Measurements from ENCODE around the gene PEAK1.

PEAK1 gene

GRCh38 chr15:77398927-77399326 is 21.0 kb downstream of the PEAK1 start:
- no peak for DNase-seq
- ATAC-seq = no peak

- ATAC-seq (no peak), DNase-seq (no peak)
Measured at GRCh38 chr15:77396692-77397091, 23.2 kb downstream of the PEAK1 start.

GRCh38 chr15:77395013-77395774 is 24.7 kb downstream of the PEAK1 start:
- ATAC-seq = no peak
- no peak for DNase-seq

GRCh38 chr15:77393471-77393840 is 26.4 kb downstream of the PEAK1 start:
- no peak for DNase-seq
- ATAC-seq = no peak

- ATAC-seq (no peak), DNase-seq (no peak)
Measured at GRCh38 chr15:77392762-77393470, 27.0 kb downstream of the PEAK1 start.

- DNase-seq (no peak), ATAC-seq (no peak)
Measured at GRCh38 chr15:77391372-77391951, 28.4 kb downstream of the PEAK1 start.

GRCh38 chr15:77387365-77388105 is 32.4 kb downstream of the PEAK1 start:
- ATAC-seq = no peak
- no peak for DNase-seq

GRCh38 chr15:77386626-77387025 is 33.3 kb downstream of the PEAK1 start:
- ATAC-seq (no peak), DNase-seq (no peak)

- ATAC-seq (no peak), DNase-seq (no peak)
Measured at GRCh38 chr15:77384589-77385359, 35.1 kb downstream of the PEAK1 start.

- no peak for ATAC-seq
- DNase-seq = no peak
Measured at GRCh38 chr15:77384086-77384485, 35.8 kb downstream of the PEAK1 start.

GRCh38 chr15:77380033-77380432 is 39.9 kb downstream of the PEAK1 start:
- DNase-seq (no peak), ATAC-seq (no peak)

- no peak for ATAC-seq
- DNase-seq = no peak
Measured at GRCh38 chr15:77376770-77377169, 43.1 kb downstream of the PEAK1 start.

- DNase-seq = no peak
Measured at GRCh38 chr15:77375133-77375532, 44.8 kb downstream of the PEAK1 start.

GRCh38 chr15:77373441-77373840 is 46.5 kb downstream of the PEAK1 start:
- no peak for DNase-seq
- ATAC-seq = no peak

More at GRCh38 chr15:77375133-77375532, 44.8 kb downstream of the PEAK1 start:
- no peak for ATAC-seq

- DNase-seq (no peak), ATAC-seq (no peak)
Measured at GRCh38 chr15:77371850-77372563, 47.9 kb downstream of the PEAK1 start.

GRCh38 chr15:77370580-77370979 is 49.3 kb downstream of the PEAK1 start:
- DNase-seq (no peak), ATAC-seq (no peak)

- ATAC-seq = peak; percentile 46
- DNase-seq = no peak
Measured at GRCh38 chr15:77369168-77369567, 50.7 kb downstream of the PEAK1 start.

GRCh38 chr15:77367631-77368030 is 52.3 kb downstream of the PEAK1 start:
- ATAC-seq (no peak), DNase-seq (no peak)

GRCh38 chr15:77361456-77361855 is 58.4 kb downstream of the PEAK1 start:
- ATAC-seq = no peak

GRCh38 chr15:77358545-77359240 is 61.2 kb downstream of the PEAK1 start:
- no peak for DNase-seq
- ATAC-seq = no peak

More at GRCh38 chr15:77361456-77361855, 58.4 kb downstream of the PEAK1 start:
- no peak for DNase-seq

- ATAC-seq = no peak
- no peak for DNase-seq
Measured at GRCh38 chr15:77356305-77356704, 63.6 kb downstream of the PEAK1 start.

Measured in stimulated activated naive CD8-positive, alpha-beta T cell treated with anti-CD3 and anti-CD28 coated beads, Interleukin-15, Interleukin-2, amounts not matched to agents 100 U/mL and 50 U/mL, for 24 hours (primary cell).